ENCODE data around the gene PRKCH.
A peak's percentile ranks its signal among the peaks of the same experiment; 100 is the strongest.

PRKCH gene

DNA sequence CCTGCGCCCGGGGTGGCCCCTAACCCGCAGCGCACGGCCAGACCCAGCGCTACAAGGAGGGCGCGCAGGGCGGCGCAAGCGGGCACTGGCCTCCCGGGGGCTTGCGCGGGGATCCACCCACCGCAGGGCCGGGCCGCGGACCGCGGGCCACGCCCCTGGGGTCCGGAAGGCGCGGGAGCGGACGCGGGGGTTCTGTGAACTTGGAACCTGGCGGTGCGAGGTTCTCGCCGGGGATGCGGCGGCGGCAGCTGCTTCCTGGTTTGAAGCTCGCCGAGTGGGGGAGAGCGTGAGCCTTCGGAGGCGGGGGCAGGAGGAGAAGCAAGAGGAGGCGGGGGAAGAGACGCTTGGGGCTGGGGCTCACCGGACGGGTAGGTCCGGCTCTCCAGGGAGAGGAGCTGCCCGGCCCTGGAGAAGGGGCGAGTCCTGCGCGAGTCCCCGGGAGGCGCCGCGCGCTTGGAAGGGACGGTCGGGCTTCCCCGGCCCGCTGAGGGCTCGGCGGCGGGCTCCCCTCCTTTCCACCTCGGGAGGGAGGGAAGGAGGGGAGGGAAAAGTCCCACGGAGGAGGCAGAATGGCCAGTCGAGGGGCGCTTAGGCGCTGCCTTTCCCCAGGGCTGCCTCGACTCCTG lies at the start of gene PRKCH:
Gene PRKCH, plus strand, starts transcription at position 195 of the 626 bp plus-strand sequence. CDS start 523 bp downstream, outside the sequence.
- DNase-seq: peak; percentile 56

DNA sequence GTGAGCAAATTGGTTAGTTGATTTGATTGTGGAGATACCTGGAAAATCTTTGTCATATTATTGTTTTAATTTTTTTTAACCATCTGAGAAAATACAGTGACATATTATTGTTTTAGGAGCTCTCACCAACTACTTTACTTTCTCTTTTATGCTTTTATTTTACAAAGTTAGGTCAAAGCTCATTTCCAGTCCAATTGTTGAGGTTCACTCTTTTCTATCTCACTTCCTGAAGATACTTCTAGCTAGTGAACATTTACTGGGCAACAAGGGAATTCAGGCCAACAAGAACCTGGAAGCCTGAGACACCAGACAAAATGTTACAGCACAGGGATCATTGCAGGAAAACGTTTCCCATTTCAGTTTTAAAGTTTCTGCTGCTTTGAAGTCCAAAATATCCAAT lies 44.1 kb upstream of the PRKCH start:
- no peak for DNase-seq

DNA sequence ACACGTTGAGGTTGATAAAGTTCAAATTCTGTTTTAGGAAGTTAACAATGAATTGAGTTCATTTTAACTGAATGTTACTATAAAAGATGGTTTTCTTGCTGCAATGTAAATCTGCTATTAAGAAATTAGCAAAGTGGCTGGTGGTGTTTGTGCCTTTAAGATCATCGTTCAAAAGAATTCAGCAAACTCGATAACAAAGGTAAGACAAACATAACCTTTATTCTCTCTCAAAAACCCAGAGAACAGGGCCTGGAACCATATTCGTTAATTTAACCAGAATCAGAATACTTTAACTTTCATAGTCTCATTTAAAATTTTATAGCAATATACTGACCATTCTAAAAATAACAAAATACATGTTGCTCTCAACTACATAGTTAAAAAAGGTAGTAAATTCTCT lies 43.6 kb upstream of the PRKCH start:
- no peak for DNase-seq

- no peak for DNase-seq
Observed at GRCh38 chr14:61279082-61279481, 42.3 kb upstream of the PRKCH start.

DNA sequence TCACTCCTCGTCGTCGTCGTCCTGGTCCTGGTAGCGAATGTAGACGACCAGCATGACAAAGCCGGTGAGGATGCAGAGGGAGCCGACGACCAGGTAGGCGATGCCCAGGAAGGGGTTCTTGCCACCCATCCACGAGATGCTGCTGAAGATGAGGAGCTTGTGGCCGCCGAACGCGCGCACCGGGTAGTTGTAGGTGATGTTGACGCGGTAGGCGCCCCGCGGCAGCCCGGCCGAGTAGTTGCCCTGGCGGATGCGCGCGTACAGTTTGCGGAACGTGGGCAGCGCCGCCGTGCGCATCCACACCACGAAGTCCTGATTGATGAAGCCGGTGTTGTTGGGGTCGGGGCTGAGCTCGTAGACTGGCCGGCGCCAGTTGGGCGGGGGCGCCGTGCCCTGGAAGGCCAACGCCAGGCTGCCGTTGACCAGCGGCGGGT lies 41.3 kb upstream of the PRKCH start:
- no peak for DNase-seq

- peak; percentile 62 for DNase-seq
Observed at GRCh38 chr14:61280526-61281185, 40.7 kb upstream of the PRKCH start.

GRCh38 chr14:61281186-61281947 lies 40.0 kb upstream of the PRKCH start, which contains the start of gene TMEM30B:
Gene TMEM30B (minus strand): TSS chr14:61281338. CDS start chr14:61281147, 191 bp downstream.
- peak; percentile 56 for DNase-seq

DNA sequence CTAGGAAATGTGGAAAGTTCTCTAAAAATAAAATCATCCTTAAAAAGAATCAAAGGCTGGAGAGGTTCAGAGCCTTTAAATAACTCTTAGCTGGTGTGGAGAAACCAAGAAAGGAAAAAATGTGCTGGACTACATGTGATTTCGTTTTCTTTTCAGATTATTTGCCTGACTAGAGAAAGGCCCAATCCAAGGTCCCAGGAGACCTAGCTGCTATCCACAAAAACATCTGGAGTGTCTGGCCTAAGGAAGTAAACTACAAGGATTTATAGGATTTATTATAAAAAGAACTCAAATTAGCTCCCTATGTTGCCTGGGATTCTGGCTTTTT lies 39.5 kb upstream of the PRKCH start:
- DNase-seq: peak; percentile 6

- DNase-seq: no peak
Observed at GRCh38 chr14:61282746-61283145, 38.6 kb upstream of the PRKCH start.

GRCh38 chr14:61284001-61284400 lies 37.4 kb upstream of the PRKCH start:
- no peak for DNase-seq

GRCh38 chr14:61285364-61285763 lies 36.0 kb upstream of the PRKCH start:
- DNase-seq: no peak

DNA sequence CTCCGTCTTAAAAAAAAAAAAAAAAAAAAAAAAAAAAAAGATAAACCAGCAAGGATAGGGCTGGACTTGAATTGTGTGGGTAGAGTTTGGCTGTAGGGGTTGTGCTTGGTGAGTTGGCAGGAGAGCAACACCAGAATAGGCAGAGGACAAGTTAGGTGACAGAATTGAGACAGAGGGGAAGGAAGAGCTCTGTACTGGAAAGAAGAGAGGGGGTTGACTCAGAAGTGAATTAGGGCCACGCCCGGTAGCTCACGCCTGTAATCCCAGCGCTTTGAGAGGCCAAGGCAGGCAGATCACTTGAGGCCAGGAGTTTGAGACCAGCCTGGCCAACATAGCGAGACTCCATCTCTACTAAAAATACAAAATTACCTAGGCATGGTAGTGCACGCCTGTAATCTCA lies 34.2 kb upstream of the PRKCH start:
- DNase-seq: no peak

DNA sequence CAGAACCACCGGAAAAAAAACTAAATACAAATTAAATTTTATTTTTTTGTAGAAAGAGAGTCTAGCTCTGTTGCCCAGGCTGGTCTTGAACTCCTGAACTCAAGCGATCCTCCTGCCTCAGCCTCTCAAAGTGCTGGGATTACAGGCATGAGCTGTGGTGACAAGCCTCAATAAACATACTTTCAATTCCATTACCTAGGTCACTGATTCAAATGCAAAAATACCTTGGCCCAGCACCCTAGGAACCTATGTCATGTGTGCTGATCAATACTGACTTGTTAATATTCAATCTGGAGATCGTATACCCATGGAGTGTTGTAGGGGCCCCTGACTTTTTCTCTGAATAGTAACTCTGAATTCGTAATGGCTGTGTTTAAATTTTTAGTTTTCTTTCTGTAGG lies 33.2 kb upstream of the PRKCH start:
- no peak for DNase-seq

- DNase-seq: no peak
Observed at GRCh38 chr14:61288720-61289119, 32.7 kb upstream of the PRKCH start.

DNA sequence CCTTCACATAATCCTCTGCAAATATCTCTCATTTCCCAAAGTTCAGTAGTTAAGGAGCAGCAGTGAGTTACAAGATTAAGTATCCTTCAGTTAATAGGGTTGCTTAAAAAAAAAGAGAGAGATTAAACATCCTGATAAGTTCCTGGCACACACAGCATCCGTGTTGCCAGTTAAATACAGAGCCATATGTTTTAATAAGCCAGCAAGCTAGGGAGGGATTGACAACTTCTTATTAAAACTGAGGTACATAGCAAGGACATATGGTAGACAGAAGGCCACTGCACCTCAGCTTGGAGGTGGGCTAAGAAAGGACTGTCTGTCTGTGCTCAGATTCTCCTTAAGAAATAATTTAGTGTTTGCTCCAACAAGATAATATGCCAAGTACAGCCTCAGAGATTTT lies 30.7 kb upstream of the PRKCH start:
- DNase-seq: peak; percentile 75

DNA sequence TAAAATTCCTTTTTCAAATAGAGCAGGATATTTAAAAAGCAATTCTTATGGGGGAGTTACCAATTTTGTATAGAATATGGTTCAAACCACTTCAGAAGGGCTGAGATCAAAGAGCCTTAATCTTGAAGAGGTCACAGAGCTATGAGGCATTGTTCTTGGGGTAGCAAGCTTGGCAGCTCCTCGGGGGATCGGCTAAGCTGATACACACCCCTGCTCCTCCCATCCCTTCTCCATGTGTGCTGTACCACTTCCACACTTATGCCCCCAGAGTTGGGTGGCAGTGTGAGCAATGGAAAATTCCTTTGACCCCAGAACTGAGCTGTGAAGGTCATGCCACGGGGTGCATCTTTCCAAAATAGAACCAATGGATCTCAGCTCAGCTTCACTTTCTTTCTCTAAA lies 25.2 kb upstream of the PRKCH start:
- DNase-seq: no peak

DNA sequence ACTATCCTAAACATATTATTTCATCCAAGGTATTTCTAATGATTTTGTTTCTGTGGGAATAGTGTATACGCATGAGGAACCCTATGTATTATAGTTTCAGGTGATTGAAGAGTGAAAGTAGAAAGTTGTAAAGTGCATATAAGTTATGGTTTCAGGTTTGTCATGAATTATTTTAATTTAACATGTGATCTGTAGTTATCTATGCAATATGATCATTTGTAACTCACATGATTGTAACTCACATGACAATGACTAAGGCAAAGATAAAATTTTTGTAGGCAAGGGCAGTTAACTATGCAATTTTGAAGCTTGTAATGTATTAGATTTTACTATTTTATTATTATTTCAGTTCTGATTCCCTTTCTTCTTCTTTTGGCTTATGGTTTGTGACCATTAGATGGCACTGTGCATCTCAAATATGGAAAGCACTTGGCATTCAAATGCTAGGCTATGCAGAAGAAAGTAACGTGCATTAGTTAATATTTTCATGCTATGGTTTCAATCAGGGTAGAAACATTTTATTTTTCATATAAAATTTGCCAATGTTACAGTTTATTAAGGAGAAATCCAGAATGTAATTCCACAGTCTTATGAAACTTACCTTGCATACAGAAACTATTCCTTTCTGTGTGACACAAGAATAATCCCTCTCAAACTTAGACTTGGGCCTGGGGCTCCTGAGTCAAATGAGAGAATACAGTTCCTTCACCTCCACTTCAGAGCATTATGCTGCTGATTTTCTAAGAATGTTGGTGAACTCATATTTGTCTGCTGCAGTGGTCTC lies 24.5 kb upstream of the PRKCH start:
- peak; percentile 12 for DNase-seq

DNA sequence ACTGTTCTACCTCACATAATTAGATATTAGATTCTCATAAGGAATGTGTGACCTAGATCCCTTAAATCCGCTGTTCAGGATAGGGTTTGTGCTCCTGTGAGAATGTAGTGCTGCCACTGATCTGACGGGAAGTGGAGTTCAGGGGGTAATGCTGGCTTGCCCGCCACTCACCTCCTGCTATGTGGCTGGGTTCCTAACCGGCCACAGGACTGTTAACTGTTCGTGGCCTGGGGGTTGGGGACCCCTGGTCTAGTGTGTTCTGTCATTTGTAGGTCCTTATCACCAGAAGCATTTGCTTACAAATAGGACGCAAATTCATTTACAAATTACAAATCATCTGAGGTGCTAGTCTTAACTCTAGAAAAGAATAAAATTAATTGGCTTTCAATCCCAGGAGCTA lies 23.8 kb upstream of the PRKCH start:
- DNase-seq: no peak

- DNase-seq: no peak
Observed at GRCh38 chr14:61298824-61299223, 22.6 kb upstream of the PRKCH start.

- DNase-seq: no peak
Observed at GRCh38 chr14:61300209-61300608, 21.2 kb upstream of the PRKCH start.

DNA sequence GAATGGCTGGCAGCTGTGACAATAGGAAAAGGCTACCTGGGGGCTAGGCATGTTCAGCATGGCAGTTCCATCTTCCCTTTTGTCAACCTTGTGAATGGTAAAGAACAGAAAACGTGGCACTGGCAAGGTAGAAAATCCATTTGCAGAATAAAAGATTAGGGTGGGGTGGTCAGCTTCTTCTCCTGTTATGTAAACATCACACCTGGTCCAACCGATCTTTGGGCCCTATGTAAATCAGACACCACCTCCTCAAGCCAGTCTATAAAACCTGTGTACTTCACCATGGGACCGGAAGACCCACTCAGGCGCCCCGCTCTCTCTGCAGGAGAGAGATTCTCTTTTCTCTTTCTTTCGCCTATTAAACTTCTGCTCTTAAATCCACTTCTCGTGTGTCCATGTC lies 20.6 kb upstream of the PRKCH start:
- no peak for DNase-seq

GRCh38 chr14:61304688-61305087 lies 16.7 kb upstream of the PRKCH start:
- DNase-seq: no peak

- no peak for DNase-seq
Observed at GRCh38 chr14:61308198-61308597, 13.2 kb upstream of the PRKCH start.

Data from NCI-H2171 (cell line).